HG03432 (cell line): ENCODE results near the gene TMEM63A.

ENCODE experiments used
- ATAC-seq: cut with Tn5 transposase; IDR thresholded peaks from one replicate; pipeline ENCODE4 v1.9.1; 2021; ENCODE audit warnings: mild to moderate bottlenecking, moderate library complexity; ENCODE audit not compliant: unreplicated experiment

Gene TMEM63A

DNA sequence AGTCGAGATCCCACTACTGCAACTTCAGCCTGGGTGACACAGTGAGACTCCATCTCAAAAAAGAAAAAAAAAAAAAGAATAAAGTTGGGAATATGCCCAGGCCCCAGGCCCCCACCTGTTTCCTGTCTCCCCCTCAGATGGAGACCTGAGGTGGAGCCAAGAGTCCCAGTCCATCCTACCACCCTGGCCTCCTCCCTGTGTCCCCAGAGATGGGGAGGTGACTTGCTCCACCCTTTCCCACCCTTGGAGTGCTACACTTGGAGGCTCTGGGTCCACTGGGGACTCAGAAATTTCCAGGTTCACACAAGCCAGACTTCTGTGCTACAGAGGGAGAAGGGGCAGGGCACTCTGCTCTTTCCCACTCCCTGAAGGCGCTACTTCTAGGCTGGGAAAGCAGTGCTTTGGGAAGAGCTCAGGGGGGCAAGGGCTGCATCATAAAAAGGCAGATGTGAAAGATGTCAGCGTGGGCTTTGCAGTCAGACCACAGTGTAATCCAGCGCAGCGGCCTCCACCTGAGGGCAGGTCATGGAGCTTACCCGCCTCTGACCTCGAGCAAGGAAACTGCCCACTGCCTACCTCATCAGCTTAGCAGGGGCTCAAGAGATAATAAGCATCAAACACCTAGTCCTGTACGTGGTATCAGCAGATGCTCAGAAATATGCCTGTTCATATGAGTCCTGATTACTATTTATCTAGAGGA is 13.4 kb downstream of the TMEM63A start:
- ATAC-seq = no peak

GRCh38 chr1:225866981-225867380 is 15.2 kb downstream of the TMEM63A start:
- no peak for ATAC-seq

DNA sequence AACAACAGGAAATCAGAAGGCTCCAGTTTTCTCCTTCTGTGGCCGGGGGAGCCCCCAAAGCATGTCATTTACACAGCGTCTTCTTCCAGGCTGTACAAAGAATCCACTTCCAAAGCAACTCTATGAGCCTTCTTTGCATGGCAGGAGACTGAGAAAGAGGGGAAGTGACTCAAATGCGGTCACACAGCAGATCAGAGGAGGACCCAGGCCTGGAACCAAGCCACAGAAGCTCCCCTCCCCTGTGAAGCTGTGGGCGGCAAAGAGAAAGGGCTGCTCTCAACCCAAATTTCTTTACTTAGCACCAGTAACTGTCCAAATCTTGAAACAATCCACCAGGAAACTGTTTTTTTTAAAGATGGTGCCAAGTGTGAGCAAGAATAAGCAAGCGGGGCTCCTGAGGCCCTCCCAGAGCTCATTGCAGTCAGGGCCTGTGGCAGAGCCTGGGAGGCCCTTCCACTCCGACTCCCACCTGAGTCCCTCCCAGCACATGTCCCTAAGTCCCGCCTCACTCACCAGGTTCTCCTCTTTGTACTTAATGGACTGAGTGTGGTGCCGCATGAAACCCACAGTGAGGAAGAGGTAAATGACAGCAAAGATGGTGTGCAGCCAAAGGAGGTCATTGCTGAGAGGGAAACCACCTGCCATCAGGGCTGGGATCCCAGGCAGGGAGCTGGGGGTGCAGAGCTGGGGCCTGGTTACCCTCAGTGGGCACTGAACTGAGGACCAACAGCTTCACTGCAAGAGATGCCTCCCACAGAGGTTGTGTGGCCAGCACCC is 15.9 kb downstream of the TMEM63A start:
- ATAC-seq = peak; percentile 79

GRCh38 chr1:225865514-225865913 is 16.7 kb downstream of the TMEM63A start:
- no peak for ATAC-seq

DNA sequence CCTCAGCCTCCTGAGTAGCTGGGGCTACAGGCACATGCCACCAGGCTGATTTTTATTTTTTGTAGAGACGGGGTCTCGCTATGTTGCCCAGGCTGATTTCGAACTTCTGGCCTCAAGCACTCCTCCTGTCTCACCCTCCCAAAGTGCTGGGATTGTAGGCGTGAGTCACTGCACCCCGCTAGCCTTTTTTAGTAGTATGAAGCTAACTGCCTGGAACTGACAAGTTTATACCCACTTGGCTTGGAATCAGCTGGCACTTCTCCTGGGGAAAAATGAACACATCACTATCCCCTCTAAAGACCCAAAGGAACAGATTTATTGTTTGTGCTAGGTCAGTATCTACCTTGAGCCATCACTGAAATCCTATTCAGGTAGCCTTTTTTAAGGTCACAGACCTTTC is 19.0 kb downstream of the TMEM63A start:
- ATAC-seq = no peak

DNA sequence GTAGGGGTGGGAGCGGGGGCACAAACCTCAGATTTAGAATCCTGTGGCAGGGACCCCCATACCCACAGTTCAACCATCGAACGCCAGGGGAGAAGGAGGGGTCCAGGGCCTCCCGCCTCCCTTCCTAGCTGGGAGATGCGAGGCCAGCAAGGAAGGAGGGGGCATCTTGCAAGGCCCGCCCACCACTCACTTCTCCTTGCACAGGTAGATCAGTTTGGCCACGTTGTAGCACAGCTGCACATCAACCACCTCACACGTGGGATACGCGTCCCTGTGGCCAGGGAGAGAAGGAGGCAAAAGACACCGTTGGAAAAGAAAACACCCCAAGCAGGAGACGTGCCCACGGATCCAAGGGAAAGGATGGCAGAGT is 19.6 kb downstream of the TMEM63A start:
- ATAC-seq = no peak

DNA sequence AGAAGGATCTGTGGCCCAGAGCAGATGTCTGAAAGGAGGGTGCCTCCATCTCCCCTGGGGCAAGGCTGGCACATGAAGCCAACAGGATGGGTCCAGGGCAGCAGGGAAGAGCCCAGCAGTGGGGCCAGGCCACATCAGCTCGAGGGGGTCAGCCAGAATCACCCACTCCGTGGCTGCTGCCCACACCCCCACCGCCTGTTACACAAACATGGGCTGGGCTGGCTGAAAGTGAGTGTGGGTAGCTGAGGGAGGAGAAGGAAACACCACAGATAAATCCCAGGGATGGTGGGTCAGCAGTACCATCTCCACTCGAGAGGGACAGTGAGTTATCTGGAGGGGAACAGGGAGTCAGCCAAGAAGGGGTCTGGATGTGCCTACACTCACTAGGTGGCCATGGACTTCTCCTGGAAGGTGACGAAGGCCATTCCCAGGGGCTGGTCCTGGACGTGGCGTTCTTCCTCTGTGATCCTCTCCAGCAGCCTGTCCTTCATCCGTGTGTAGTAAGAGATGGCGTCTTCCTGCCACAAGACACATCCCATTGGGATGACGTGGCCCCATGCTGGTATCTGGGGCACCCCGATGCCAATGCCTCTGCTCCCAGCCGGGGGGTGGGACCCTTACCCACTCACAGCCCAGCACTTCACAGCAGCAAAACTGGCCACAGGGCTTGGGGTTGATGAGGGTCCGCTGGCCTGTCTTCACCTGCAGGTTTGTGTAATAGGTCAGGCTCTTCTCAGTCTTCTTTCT is 20.2 kb downstream of the TMEM63A start:
- no peak for ATAC-seq

GRCh38 chr1:225860876-225861441 is 21.2 kb downstream of the TMEM63A start:
- ATAC-seq = no peak

GRCh38 chr1:225860107-225860506 is 22.1 kb downstream of the TMEM63A start:
- ATAC-seq = no peak

DNA sequence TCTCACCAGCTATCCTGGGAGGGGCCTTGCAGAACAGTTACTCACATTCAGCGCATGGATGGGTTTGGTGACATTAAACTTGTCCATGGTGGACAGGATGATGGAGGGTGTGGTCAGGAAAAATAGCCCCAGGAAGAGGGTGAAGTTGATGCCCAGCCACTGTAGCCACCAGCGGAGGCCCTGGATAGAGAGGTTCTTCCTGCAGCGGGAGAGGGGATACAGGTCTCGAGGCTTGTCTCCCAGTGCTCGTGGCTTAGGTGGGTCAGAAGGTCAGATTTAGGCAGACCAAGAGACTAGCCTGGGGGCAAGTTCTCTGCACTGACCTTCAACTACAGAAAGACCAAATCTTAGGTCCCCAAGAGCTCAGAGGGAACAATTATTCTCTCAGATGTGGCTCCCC is 23.0 kb downstream of the TMEM63A start:
- ATAC-seq = no peak

DNA sequence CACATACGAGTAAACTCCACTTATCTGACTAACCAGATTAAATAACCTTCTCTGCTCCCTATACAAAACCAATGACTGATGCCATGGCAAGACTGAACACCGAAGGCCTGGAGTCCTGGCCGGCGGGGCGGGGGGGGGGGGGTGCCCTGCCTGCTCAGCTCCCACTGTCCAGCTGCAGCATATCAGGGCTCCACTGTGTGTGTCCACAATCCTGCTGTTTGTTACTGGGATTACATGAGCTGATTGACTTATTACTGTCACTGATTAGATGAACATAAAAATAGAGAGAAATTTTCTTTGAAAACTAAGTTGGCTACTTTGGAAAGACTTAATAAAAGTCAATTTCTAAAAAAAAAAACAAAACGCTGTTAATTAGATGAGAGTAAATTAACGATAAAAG is 24.9 kb downstream of the TMEM63A start:
- no peak for ATAC-seq

DNA sequence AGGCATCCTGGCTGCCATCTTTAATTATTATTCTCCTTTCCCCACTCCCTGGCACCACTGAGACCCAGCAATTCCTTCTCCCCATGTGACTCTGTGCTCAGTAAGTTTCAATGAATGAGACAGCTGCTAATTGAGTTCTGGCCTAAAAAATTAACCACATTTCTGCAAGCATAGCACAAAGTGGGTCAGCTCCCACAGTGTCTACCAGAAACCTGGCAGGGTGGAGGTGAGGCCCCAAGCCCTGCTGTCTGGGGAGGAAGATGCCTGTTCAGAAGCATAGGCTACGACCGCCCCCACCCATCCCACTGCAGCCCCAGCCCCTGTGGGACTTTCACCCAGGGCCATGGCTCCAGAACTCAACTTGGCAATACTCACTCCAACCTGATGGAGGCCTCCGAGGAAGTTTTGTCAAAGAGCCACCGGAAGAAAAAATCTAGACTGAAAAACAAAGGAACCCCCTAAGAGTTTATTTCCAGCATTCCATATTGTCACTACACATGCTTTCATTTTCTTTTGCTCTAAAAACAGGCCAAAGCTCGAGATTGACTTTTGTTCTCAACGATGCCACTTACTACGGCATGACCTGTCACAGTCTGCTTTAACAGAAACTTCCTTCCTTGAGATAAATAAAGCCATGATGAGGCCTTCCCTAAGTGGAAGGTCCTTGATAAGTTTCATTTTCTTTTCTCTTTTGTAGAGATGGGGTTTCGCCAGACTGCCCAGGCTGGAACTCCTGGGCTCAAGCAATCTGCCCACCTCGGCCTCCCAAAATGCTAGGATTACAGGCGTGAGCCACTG is 26.5 kb downstream of the TMEM63A start:
- ATAC-seq = no peak

GRCh38 chr1:225853441-225853840 is 28.7 kb downstream of the TMEM63A start:
- ATAC-seq = no peak

DNA sequence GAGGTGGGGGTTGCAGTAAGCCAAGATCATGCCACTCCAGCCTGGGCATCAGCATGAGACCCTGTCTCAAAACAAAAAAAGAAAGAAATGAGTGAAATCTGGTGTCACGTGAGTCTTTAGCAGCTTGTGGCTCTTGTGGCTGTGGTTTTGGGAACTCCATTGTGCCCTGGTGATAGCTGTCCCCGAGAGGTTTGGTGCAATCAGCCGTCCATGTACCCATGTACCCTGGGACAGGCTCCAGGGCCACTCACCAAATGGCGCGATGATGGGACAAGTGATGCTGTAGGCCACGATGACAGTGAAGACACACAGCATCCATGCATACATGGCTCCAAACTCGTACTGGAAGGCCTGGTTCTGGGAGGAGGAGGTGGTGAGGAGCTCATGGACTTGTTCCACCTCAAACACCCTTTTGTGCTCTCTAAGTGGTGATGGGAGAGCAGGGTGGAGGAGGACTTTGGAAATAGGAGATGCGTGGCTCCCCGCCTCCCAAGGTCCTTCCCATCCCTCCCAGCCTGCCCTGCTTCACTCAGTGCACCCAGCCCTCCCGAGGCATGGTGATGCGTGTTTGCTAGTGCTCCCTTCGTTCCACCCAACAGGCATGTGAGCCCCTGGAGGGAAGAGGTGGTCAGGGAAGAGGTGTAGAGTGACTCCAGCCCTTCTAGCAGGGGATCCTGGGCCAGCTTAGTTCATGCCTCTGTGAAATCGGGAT is 29.6 kb downstream of the TMEM63A start:
- ATAC-seq = no peak

- ATAC-seq = peak; percentile 51
Measured at GRCh38 chr1:225851805-225852204, 30.4 kb downstream of the TMEM63A start.

GRCh38 chr1:225850370-225850769 is 31.8 kb downstream of the TMEM63A start:
- ATAC-seq = no peak

DNA sequence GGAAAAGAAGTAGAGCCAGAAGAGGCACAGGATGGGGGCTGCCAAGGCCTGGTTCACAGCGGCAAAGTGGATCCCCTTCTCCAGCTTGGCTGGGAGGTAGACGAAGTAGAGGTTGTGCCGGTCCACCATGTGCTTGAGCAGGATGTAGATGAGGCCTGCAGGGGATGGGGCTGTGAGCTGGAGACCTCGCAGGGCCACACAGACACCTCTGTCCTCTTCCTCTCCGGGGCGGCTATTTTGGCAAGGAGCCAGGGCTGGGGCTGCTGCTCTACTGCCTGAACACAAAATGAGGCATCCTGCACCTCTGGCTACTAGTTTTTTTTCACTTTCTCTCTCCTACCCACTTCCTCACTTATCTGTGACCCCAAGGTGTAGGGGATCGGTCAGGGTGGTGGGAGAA is 32.3 kb downstream of the TMEM63A start:
- ATAC-seq = no peak

GRCh38 chr1:225848030-225848955 is 33.9 kb downstream of the TMEM63A start:
- ATAC-seq = peak; percentile 73

DNA sequence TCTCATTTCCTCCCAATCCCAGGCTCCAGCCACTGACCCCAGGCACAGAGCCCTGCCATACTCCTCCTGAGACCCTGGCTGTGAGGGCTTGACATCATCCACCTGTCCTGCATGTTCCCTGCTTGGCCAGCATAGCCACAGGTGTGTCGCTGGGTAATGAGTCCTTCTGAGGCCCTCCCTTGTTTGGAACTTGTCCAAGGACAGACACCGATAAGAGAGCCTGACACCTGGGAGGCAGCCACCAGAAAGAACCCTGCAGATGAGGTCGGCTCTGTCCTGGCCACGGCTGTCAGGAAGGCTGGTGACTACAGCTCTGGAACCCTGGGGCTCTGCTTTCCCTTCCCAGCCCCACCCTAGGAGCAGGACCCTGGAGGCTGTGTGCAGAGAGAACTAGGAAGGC is 34.6 kb downstream of the TMEM63A start:
- no peak for ATAC-seq
